Measurements from ENCODE around the gene CPNE1.

Gene CPNE1

GRCh38 chr20:35600176-35600992, 64.3 kb downstream of the CPNE1 start:
- H3K27ac ChIP-seq (ENCODE audit: low read length): no peak overlapping the region
- H3K79me2 ChIP-seq (ENCODE audit: low read length): no peaks in the 10 kb centered on the region
- TF ChIP-seq EZH2phosphoT487 (IDR thresholded peaks at IDR 0.05; ENCODE audit: low read depth) (no peak), CTCF (IDR thresholded peaks at IDR 0.05; ENCODE audit: low read depth, low read length) (no peak)
- no peak overlapping the region for H3K4me2 ChIP-seq (ENCODE audit: low read length)
- no peak overlapping the region for H3K9ac ChIP-seq (ENCODE audit: low read length)
- no peaks in the 10 kb centered on the region for H4K20me1 ChIP-seq (ENCODE audit: insufficient read depth, low read length)
- peaks cover 9% of the 10 kb centered on the region; the same call in 1 of the 2 replicates for H3K27me3 ChIP-seq (ENCODE audit: low read depth, low read length)
- H3K4me3 ChIP-seq (ENCODE audit: low read length): no peak overlapping the region
- no peak overlapping the region for H2AFZ ChIP-seq (ENCODE audit: low read depth, low read length)
- H3K36me3 ChIP-seq (replicated peaks; ENCODE audit: low read depth, low read length): no peaks in the 10 kb centered on the region
- no peaks in the 10 kb centered on the region for H3K4me1 ChIP-seq (ENCODE audit: low read length)
- H3K9me3 ChIP-seq (ENCODE audit: insufficient read depth, low read length): no peaks in the 10 kb centered on the region

- peaks cover 9% of the 10 kb centered on the region; the same call in 1 of the 2 replicates for H3K27me3 ChIP-seq (ENCODE audit: low read depth, low read length)
- H3K79me2 ChIP-seq (ENCODE audit: low read length): no peaks in the 10 kb centered on the region
- H2AFZ ChIP-seq (ENCODE audit: low read depth, low read length): no peak overlapping the region
- H3K4me3 ChIP-seq (ENCODE audit: low read length): no peak overlapping the region
- no peaks in the 10 kb centered on the region for H3K36me3 ChIP-seq (replicated peaks; ENCODE audit: low read depth, low read length)
- H3K4me2 ChIP-seq (ENCODE audit: low read length): no peak overlapping the region
- no peaks in the 10 kb centered on the region for H3K9me3 ChIP-seq (ENCODE audit: insufficient read depth, low read length)
- no peak overlapping the region for H3K27ac ChIP-seq (ENCODE audit: low read length)
- no peaks in the 10 kb centered on the region for H4K20me1 ChIP-seq (ENCODE audit: insufficient read depth, low read length)
- no peaks in the 10 kb centered on the region for H3K4me1 ChIP-seq (ENCODE audit: low read length)
- TF ChIP-seq CTCF (IDR thresholded peaks at IDR 0.05; ENCODE audit: low read depth, low read length) (no peak), EZH2phosphoT487 (IDR thresholded peaks at IDR 0.05; ENCODE audit: low read depth) (no peak)
- no peak overlapping the region for H3K9ac ChIP-seq (ENCODE audit: low read length)
Measured at GRCh38 chr20:35599776-35600120, 65.0 kb downstream of the CPNE1 start.

- no peak overlapping the region for H3K4me3 ChIP-seq (ENCODE audit: low read length)
- H3K9me3 ChIP-seq (ENCODE audit: insufficient read depth, low read length): no peaks in the 10 kb centered on the region
- H3K4me1 ChIP-seq (ENCODE audit: low read length): no peaks in the 10 kb centered on the region
- TF ChIP-seq CTCF (IDR thresholded peaks at IDR 0.05; ENCODE audit: low read depth, low read length) (no peak), EZH2phosphoT487 (IDR thresholded peaks at IDR 0.05; ENCODE audit: low read depth) (no peak)
- no peak overlapping the region for H3K9ac ChIP-seq (ENCODE audit: low read length)
- H2AFZ ChIP-seq (ENCODE audit: low read depth, low read length): no peak overlapping the region
- no peak overlapping the region for H3K27ac ChIP-seq (ENCODE audit: low read length)
- H3K36me3 ChIP-seq (replicated peaks; ENCODE audit: low read depth, low read length): no peaks in the 10 kb centered on the region
- no peaks in the 10 kb centered on the region for H3K79me2 ChIP-seq (ENCODE audit: low read length)
- no peaks in the 10 kb centered on the region for H4K20me1 ChIP-seq (ENCODE audit: insufficient read depth, low read length)
- H3K27me3 ChIP-seq (ENCODE audit: low read depth, low read length): peaks cover 9% of the 10 kb centered on the region; the same call in 1 of the 2 replicates
- H3K4me2 ChIP-seq (ENCODE audit: low read length): no peak overlapping the region
Measured at GRCh38 chr20:35598899-35599775, 65.6 kb downstream of the CPNE1 start.

GRCh38 chr20:35598476-35598875, 66.2 kb downstream of the CPNE1 start:
- Histone ChIP-seq H3K79me2 (ENCODE audit: low read length) (no peaks in the 10 kb centered on the region), H3K4me2 (ENCODE audit: low read length) (no peak overlapping the region), H3K36me3 (replicated peaks; ENCODE audit: low read depth, low read length) (no peaks in the 10 kb centered on the region), H3K4me3 (ENCODE audit: low read length) (no peak overlapping the region), H3K4me1 (ENCODE audit: low read length) (no peaks in the 10 kb centered on the region), H3K9ac (ENCODE audit: low read length) (no peak overlapping the region), H3K9me3 (ENCODE audit: insufficient read depth, low read length) (no peaks in the 10 kb centered on the region), H3K27me3 (ENCODE audit: low read depth, low read length) (peaks cover 9% of the 10 kb centered on the region; the same call in 1 of the 2 replicates), H2AFZ (ENCODE audit: low read depth, low read length) (no peak overlapping the region), H3K27ac (ENCODE audit: low read length) (no peak overlapping the region), H4K20me1 (ENCODE audit: insufficient read depth, low read length) (no peaks in the 10 kb centered on the region)
- TF ChIP-seq CTCF (IDR thresholded peaks at IDR 0.05; ENCODE audit: low read depth, low read length) (no peak), EZH2phosphoT487 (IDR thresholded peaks at IDR 0.05; ENCODE audit: low read depth) (no peak)
